GM21360 (cell line): Measurements from ENCODE around the gene COASY.
A peak's percentile ranks its signal among the peaks of the same experiment; 100 is the strongest.

Source experiments
- ATAC-seq: cut with Tn5 transposase; IDR thresholded peaks from one replicate; pipeline ENCODE4 v1.9.1; 2021; ENCODE audit warnings: mild to moderate bottlenecking, moderate library complexity; ENCODE audit not compliant: unreplicated experiment

Gene COASY

DNA sequence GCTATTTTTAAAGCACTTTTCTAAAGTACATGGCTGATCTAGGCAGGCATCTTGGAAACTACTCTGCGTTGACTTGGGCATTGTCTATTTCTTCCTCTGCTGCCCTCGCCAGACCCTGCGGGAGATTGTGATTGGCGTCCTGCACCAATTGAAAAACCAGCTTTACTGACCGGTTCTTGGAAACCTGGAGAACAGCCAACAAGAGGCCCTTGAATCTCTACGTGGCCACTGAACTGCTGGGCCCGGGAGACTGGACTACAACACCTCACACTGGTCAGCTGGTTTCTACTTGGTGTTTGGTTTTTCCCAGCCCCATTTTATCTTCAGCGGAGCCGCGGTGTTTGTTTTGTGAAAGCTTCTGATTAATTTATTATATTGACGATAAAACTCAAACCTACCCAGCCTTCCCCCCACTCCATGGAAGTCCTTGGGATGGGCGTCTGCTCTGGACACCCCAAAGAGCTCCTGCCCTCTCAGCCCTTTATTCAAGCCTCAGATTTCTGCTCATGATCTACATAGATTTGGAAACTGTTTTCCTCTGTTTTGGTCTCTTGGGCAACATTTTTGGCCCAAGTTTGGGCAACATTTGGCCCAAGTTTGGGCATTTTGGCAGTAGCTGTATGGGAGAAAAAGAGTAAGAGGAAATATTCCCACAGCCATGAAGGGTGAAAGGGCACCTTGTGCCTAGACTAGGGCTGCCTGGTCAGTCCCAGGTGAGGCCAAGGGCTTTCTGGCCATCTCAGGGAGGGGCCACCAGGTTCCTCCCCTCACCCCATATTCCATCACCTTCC, 9.7 kb downstream of the COASY start:
- no peak for ATAC-seq

DNA sequence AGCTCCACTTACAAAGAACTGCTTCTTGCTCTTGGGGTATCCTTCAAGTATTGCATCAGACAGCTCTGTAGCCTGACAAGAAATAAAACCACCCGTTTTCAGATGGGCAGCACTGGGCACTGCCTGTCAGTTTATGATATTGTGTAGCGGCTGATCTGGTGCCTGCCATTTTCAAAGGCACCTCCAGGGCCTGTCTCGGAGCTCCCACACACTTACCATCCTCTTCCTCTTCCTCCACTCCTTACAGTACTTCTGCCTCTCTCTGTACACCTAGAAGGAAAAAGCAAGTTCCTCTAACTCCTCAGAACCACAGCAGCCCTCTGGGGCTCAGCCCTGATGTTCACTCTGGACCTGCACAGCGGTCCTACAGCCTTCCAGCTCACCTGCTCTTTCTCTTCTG, 11.1 kb downstream of the COASY start:
- ATAC-seq = no peak

DNA sequence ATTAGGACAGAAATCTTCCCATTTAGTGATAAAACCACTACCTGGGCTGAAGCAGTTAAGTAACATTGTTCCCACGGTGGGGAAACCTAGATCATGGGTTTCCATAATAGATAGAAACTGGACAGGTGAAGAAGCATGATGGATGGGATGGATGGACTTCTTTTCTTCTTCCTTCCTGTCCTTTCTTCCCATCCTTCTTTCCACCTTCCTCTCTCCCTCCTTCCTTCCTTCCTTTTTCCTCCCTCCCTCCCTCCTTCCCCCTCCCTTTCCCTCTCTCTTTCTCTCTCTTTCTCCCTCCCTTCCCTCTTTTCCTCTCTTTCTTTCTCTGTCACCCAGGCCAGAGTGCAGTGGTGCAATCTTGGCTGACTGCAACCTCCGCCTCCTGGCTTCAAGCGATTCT, 12.5 kb downstream of the COASY start:
- no peak for ATAC-seq

DNA sequence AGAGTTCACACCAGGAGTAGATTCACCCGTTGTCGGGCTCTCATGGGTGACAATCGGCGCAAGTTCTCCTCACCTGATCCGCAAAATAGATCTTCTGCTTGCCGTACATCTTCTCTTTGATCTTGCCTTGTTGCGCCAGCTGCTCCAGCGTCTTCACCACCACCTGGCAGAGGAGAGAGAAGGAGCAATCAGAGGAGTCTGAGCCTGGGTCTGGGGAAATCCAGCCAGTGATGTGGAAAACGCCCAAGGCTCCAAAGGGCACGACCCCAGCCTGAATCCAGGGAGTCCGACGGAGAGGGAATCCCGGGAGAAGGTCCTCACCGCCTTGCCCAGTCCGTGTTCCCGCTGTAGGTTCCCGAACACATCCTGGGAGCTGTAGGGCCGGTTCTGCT, 15.2 kb downstream of the COASY start:
- ATAC-seq = no peak

DNA sequence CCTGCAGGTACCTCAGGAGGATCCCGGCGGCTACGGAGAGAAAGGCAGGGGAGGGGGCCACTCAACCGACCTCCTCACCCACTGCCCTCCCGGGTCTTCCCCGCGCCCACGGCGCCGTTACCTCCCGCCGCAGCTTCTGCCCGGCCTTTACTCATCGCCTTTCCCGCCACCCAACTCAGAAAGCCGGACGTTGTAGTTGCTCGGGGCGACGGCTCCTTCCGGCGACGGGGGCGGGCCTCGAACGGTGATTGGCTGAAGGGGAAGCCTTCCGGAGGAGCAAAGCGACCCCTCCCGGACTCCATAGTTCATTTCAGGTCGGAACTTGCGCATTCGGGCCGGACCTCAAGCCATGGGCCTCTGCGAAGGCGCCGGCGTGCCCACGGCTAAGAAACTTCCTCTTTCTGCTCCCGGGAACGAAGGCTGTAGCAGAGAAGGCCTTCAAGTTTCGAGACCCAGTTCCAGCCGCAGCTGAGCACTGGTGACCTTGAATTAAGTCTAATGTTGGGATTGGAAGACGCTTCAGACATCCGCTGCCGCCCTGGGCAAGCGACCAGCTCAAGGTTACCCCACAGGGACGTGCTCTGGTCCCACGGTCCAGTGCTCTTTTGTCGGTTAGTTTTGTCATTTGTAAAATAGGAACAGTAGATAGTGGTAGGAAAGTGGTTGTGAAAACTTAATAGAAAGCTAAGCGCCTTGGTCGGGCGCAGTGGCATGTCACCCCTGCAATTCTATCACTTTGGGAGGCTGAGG, 15.8 kb downstream of the COASY start, which contains the start of gene PSMC3IP:
TSS of gene PSMC3IP (minus strand) at position 198 of the 750 bp plus-strand sequence. CDS start at position 155, 43 bp downstream.
- ATAC-seq = peak; percentile 61

DNA sequence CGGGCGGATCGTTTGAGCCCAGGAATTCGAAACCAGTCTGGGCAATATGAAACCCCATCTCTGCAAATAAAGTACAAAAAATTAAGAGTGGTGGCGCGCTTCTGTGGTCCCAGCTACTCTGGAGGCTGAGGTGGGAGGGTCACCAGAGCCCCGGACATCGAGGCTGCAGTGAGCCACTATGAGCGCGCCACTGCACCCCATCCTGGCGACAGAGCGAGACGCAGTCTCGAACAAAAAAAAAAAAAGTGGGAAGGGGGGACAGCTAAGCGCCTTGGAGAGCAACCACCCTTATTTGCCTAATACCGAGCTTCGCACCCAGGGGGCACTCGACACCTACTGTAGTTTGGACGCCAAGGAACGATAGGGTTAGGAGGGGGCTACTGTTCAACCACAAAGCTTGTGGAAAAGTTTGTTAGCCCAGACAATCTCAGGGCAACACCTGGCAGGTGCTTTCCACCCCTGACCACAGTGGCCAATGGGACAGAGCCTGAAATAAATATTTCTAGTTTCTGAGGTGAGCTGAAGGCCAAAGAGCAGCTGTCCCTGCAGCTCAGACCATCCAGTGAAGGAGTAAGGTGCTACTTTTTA, 16.4 kb downstream of the COASY start:
- ATAC-seq = peak; percentile 45

DNA sequence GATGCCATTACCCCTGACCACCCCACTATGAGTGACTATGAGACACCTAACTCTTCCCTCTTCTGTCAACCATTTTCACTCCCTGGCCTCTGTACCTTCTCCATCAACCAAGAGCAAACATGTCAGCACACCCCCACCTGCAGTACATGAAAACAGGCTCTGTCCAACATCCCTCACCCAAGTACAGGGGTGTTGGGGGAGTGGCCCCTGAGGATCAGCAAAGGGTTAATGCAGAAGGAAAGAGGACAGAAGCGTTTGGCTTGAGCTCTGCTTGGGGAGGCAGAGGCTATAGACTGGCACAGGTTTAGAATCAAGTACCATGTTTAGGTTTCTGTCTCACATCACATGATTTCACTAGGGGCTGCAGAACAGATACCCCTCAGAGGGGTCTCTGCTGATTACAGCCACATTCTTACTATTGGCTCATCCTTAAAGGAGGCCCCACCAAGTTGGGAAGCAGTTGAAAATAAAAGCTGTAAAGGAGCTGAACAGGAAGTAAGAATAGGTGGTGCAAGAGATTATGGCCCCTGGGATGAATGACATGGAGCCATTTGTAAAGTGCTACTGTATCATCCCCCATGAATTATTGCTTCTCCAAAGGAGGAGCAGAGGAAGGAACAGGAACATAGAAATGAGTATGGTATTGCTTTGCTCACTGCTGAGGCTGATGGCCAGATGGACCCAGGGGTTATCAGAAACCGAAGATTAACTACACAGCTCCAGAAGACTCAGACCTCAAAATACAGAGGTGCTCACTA, 18.0 kb downstream of the COASY start:
- ATAC-seq = no peak

DNA sequence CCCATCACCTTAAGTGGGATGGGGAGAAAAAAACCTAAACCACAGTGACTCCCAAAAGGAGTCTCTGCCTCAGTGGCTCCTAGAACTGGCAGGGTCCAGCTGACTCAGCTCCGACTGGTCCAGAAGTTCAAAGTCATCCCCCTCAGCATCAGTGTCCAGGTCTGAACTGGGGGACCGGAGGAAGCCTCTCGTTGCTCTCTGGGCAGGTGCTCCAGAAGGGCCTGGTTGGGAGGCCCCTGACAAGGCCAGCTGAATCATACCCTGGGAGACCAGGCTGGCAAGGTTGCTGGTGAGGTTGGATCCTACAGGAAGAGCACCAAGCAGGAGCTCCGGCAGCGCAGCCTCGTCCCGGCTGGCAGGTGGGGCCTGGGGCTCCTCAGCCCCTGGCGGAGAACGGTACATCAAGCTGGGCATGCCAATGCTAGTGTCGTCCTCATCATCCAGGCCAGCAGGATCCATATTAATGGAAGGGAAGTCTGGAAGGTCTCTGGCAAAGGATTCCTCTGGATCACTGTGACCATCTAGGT, 19.9 kb downstream of the COASY start:
- ATAC-seq = no peak

DNA sequence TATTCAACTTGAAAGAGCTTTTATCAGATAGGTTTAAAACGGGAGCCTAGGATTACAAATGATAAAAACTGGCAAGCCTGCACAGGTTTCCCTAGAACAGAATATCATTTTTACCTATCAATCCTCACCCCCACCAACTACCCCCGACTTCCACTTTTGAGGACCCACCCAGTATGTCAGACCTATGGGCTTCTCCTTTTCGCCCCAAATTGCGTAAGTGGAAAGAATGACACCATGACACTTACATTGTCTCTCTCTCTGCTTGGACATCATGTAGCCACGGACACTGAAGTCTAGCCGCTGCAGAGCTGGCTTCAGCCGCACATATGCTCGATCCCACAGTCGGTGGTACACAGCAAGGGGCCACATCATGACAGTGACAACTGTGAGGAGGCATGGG, 22.9 kb downstream of the COASY start:
- ATAC-seq = no peak

DNA sequence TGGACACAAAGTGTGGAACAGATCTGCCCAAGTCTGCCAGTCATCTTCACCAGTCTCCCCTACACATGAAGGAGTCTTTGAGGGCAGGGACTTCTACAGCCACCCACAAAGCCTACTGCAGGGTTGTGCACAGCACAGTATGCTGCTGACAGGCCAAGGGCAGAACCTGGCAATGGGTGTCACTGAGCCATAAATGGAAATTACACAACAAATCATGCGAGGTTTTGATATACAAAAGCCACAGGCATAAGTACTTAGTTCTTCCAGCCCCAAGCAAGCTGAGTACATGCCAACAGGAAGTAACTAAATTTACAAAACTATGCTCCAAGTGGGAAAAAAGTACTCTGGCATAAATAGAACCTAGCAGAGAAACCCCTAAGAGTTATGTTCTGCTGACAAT, 23.4 kb downstream of the COASY start:
- ATAC-seq = no peak

DNA sequence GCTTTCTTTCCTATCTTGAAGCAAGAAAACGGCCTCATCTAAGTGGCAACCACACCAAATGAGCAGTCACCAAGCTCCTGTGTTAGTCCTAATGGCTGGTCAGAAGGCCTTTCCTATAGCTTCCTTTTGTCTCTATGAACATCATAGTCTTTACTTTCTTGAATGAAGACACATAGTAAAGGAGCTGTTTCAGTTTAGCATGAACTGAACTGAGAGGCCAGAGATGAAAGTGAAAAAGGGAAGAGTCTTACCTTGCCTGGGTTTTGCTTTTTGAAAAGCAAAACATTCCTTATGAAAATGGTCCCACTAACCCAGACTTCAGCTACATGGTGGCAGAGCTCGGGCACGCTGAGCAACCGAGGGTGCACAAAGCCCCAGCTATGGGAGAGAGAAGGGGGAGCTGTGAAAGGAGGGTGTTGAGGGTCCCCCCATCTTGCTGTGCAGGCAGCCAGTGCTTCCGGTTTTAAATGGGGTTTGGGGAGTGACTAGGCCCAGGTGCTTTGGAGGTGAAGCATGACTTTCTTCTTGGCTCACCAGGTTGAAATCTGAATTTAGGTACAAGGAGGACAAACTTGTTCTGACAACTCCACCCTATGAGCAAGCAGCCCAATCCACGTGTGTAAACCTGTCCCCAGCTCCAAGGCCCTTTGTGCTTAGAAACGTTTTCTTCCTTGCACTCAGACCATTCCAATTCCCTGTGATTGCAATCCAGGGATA, 24.7 kb downstream of the COASY start:
- no peak for ATAC-seq

DNA sequence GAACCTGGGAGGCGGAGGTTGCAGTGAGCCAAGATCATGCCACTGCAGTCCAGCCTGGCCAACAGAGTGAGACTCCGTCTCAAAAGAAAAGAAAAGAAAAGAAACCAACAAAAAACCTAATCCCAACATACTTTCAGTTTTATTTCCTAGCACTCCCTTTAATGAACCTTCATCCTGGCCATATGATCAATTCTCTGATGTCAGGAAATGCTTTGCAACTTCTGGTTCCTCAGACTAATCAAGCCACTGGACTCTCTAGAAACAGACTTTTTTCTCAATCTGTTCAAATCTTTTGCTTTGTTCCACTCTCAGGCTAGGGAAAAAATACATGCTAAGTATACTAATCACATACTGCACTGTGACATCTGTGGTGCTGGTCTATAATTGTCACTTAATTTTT, 28.9 kb downstream of the COASY start:
- ATAC-seq = no peak

DNA sequence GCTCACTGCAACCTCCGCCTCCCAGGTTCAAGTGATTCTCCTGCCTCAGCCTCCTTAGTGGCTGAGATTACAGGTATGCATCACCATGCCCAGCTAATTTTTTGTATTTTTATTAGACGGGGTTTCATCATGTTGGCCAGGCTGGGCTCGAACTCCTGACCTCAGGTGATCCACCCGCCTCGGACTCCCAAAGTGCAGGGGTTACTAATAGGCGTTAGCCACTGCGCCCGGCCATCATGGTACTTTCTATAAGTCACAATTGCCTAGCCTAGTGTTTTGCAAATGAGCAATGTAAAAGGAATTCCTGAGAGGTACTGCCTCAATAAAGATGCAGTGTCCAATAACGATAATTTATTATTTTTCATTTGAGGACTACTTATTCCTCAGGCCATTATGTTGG, 29.5 kb downstream of the COASY start:
- ATAC-seq = no peak

DNA sequence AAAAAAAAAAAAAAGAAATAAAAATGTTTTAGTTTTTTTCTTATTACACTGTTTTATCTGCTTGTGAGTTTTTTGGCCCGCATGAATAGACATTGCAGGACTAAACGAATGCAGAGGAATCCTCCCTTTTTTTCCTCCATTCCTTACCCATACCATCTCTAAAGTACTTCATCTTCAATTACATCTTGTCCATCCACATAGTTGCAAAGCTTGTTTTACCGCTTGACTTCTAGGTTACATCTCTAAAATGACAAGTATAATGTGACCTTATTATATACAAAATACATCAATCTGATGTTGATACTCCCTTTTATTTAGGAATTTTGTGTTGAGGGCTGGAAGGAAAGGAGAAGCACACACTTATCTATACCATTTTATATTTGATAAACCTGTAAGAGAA, 34.4 kb downstream of the COASY start:
- no peak for ATAC-seq

DNA sequence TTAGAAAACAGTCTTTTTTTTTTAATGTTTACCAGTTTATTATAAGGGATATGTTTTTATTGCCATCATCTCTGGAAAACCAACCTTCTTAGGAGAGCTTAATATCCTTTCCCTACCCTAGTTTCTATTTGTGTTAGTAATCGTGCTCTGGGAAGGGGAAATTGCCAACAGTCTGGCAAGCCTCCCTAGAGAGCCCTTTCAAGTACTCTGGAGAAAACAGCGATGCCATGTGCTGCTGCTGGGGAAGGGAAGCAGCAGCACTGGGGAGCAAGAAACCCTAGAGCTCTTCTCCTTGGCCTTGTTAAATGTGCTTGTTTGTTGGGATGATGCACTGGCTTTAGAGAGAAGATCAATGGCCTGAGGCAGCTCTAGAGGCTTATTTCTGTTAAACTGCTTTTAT, 37.0 kb downstream of the COASY start:
- no peak for ATAC-seq

DNA sequence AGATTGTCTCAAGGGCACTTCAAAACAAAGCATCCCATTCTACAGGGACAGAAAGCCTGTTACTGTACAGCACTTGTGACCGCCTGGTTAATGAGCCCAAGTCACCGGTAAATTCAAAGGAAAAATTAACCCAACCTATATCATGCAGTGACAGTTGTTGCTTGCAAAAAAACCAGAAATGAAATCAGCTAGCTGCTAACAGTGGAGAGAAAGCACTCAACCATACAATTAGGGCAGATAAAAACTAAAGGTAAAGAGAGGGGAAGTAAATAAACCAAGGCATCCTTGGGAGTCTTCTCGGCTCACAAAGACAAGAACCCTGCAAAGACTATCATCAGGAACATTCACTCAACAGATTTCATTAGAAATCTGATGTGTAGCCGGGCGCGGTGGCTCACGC, 41.4 kb downstream of the COASY start:
- ATAC-seq = no peak

DNA sequence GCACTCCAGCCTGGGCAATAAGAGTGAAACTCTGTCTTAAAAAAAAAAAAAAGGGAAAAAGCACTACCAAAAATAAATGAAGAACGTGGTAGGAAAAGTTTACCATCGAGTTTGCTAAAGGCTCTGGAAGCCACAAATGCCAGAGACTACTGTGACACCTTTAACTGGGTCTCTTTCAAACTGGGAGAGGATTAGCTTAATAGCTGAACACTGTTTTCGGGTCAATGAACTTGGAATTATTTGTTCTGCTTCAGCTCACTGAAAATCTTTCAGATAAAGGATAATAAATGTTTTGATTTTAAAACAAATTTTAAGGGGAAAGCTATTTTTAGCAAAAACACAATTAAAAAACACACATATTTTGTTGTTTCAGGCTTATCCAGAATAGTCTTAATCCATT, 45.8 kb downstream of the COASY start:
- no peak for ATAC-seq

DNA sequence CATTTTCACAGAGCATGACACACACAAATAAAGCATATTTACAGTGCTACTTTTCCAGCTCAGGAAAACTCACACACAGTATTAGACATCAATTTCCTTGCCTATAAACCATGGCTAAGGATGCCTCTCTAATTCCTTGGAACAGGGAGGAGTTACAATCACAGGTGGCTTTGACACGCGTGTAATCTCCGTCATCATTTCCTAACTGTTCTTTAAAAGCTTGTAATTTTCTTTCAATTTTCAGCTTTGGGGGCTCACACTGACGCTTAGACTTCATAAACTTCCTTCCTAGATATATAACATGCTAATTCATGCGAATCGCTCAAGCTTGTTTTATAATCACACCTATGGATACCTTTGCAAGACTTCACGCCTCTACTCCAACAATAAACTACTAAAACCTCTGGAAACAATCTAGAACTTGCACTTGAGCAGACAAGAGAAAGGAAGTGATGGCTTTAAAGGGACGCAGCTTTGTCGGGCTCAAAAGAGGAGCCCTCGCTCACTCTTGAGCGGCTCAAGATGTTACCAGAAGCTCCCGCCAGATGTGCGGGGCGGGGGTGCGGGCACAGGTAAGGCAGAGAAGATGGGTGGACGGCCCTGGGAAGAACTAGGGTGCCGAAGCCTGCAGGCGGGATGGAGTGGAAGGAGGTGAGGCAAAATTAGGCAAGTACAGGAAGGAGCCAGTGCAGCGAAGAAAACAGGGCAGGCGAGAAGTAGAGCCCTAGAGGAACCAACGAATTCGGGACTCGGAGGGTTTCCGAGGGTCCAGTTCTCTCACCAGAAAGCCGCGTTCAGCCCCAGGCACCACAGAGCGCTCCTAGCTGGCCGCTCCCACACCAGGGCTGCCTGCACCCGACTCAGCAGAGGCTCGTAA, 46.6 kb downstream of the COASY start:
- ATAC-seq = peak; percentile 3

DNA sequence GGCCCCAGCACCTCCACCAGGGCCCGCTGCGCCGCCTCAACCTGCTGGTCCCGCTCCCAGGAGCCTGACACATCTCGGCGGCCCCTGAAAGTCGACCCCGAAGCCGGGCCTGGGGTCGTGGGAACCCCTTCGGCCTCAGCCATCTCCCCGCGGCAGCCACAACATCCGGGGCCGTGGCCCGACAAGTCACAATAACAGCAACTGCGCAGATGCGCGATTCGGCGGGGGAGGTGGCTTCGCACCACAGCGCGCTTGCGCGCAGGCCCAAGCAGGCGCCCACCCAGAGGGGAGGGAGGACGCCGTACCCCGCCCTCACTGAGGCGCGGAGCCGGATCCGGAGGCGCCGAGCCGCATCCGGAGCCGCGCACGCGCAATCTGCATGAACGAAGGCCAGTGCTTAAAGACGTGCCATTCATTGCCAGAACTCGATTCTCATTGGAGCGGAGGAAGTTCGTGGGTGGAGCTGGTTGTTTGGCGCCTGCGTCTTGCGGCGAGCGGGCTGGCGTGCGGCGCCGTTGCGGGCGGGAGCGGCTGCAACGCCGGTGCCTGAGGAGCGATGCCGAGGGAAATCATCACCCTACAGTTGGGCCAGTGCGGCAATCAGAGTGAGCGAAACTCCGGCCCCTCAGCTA, 47.4 kb downstream of the COASY start, which contains the start of the genes RETREG3 and TUBG1:
TSS of gene RETREG3 (minus strand) at position 193 of the 632 bp plus-strand sequence. CDS start at position 143, 50 bp downstream.
TSS of gene TUBG1 (plus strand) at position 502 of the 632 bp plus-strand sequence. CDS start at position 557, 55 bp downstream.
- peak; percentile 87 for ATAC-seq
